SK-N-SH (cell line): Measurements from ENCODE around the gene KRTAP15-1. TPM values are rescaled to one million over a fixed set of nuclear protein-coding genes. Genes with fewer than 3 reads are reported as not detected.

Experiments
- CTCF ChIA-PET: fragments of 300-600, 350-600 bp; formaldehyde crosslinking; extraction: SDS; loops from one replicate; lab custom pipeline; 2021; lab: Yijun Ruan, JAX
- POLR2A ChIA-PET: fragments of 350-600 bp; sonication (Branson Sonifier 250); formaldehyde crosslinking; extraction: SDS; loops from one replicate; lab custom pipeline; 2020; ENCODE audit warnings: antibody characterized with exemption, inconsistent platforms; lab: Yijun Ruan, JAX
- DNase-seq: peaks from one replicate; pipeline ENCODE4 v3.0.0; 2012
- H2AFZ ChIP-seq: fragments of 200-600 bp; sonication (generic); 2 replicates; pipeline ENCODE4 v1.8.1; 2016; ENCODE audit warnings: antibody characterized with exemption, mild to moderate bottlenecking, low read depth
- H3F3A ChIP-seq: fragments of 200-600 bp; sonication (generic); replicated peaks from 2 replicates; pipeline ENCODE3; 2016; ENCODE audit warnings: antibody characterized with exemption, mild to moderate bottlenecking; ENCODE audit not compliant: insufficient read depth
- H3K27ac ChIP-seq, 2 experiments: fragments of 200-500 bp in 1 of 2; fragments of 200-600 bp in 1 of 2; sonication (Bioruptor generic) in 1 of 2; sonication (generic), shearing (Covaris generic) in 1 of 2; 2 replicates each; pipeline versions ENCODE4 v1.5.1 to v1.6.1; 2014 to 2016; ENCODE audit warnings: low read depth in 2 of 2, inconsistent platforms in 1 of 2, low read length in 1 of 2, mild to moderate bottlenecking in 1 of 2, mixed read lengths in 1 of 2
- H3K27me3 ChIP-seq: fragments of 200-600 bp; sonication (generic), shearing (Covaris generic); 2 replicates; pipeline ENCODE4 v1.6.1; 2016; ENCODE audit warnings: mixed run types; ENCODE audit not compliant: insufficient read depth
- H3K36me3 ChIP-seq, 2 experiments: fragments of 200-500 bp in 1 of 2; fragments of 200-600 bp in 1 of 2; sonication (Bioruptor generic) in 1 of 2; sonication (generic) in 1 of 2; replicated peaks in 1 of 2; 2 replicates each; pipeline versions ENCODE3 to v1.5.1; 2014 to 2016; ENCODE audit warnings: low read length in 1 of 2, mild to moderate bottlenecking in 1 of 2; ENCODE audit not compliant: insufficient read depth in 2 of 2, control insufficient read depth in 1 of 2
- H3K4me1 ChIP-seq, 2 experiments: fragments of 200-500 bp in 1 of 2; fragments of 200-600 bp in 1 of 2; sonication (Bioruptor generic) in 1 of 2; sonication (generic), shearing (Covaris generic) in 1 of 2; 2 replicates each; pipeline versions ENCODE4 v1.5.1 to v1.6.1; 2014 to 2016; ENCODE audit warnings: low read depth in 1 of 2, low read length in 1 of 2, mixed run types in 1 of 2; ENCODE audit not compliant: insufficient read depth in 2 of 2, control insufficient read depth in 1 of 2
- H3K4me2 ChIP-seq: fragments of 200-600 bp; sonication (generic), shearing (Covaris generic); 2 replicates; pipeline ENCODE4 v1.6.1; 2017; ENCODE audit warnings: mixed run types
- H3K4me3 ChIP-seq, 2 experiments: fragments of 200-500 bp in 1 of 2; fragments of 200-600 bp in 1 of 2; sonication (Bioruptor generic) in 1 of 2; sonication (generic), shearing (Covaris generic) in 1 of 2; 2 replicates each; pipeline versions ENCODE4 v1.5.1 to v1.8.1; 2014 to 2016; ENCODE audit warnings: low read depth in 2 of 2, inconsistent platforms in 1 of 2, low read length in 1 of 2, mild to moderate bottlenecking in 1 of 2, mixed read lengths in 1 of 2, moderate library complexity in 1 of 2
- H3K79me2 ChIP-seq: fragments of 200-600 bp; sonication (generic); 2 replicates; pipeline ENCODE4 v1.8.1; 2017; ENCODE audit warnings: mild to moderate bottlenecking; ENCODE audit not compliant: insufficient read depth
- H3K9ac ChIP-seq: fragments of 200-600 bp; sonication (generic); 2 replicates; pipeline ENCODE4 v1.6.1; 2017; ENCODE audit warnings: mixed run types
- H3K9me2 ChIP-seq: fragments of 200-600 bp; sonication (generic); 2 replicates; pipeline ENCODE4 v1.6.1; 2017; ENCODE audit warnings: mixed run types
- H3K9me3 ChIP-seq: fragments of 200-600 bp; sonication (generic); 2 replicates; pipeline ENCODE4 v1.6.1; 2017; ENCODE audit warnings: mixed run types, mild to moderate bottlenecking, moderate library complexity
- H4K20me1 ChIP-seq: fragments of 200-600 bp; sonication (generic); 2 replicates; pipeline ENCODE4 v1.6.1; 2017; ENCODE audit warnings: mild to moderate bottlenecking, mixed run types; ENCODE audit not compliant: insufficient read depth
- EP300 ChIP-seq, 2 experiments: IDR thresholded peaks; 2 replicates each; pipeline versions ENCODE4 v1.4.0 to v1.6.1; 2012; ENCODE audit warnings: borderline replicate concordance in 1 of 2, low read depth in 1 of 2, low read length in 1 of 2
- EZH2phosphoT487 ChIP-seq: fragments of 200-600 bp; sonication (generic); IDR thresholded peaks from 2 replicates; pipeline ENCODE4 v1.6.1; 2017; ENCODE audit warnings: low read depth, mixed run types, mild to moderate bottlenecking, antibody characterized with exemption, moderate library complexity, borderline replicate concordance
- FOXJ3 ChIP-seq: sonication (generic); formaldehyde crosslinking; IDR thresholded peaks from 2 replicates; pipeline ENCODE4 v1.5.1; 2020; ENCODE audit warnings: mild to moderate bottlenecking, missing genetic modification reagents
- GATA2 ChIP-seq: sonication (generic); formaldehyde crosslinking; IDR thresholded peaks from 2 replicates; pipeline ENCODE4 v1.5.0; 2020; ENCODE audit warnings: mild to moderate bottlenecking, missing genetic modification reagents
- IRF3 ChIP-seq: fragments of 150-350 bp; IDR thresholded peaks from 2 replicates; pipeline ENCODE4 v1.6.1; 2016; ENCODE audit warnings: mild to moderate bottlenecking, low read depth, low read length
- JUND ChIP-seq: IDR thresholded peaks from 2 replicates; pipeline ENCODE4 v1.4.0; 2012
- PBX3 ChIP-seq: IDR thresholded peaks from 2 replicates; pipeline ENCODE4; 2012
- POLR2AphosphoS5 ChIP-seq: IDR thresholded peaks from 2 replicates; pipeline ENCODE4 v1.6.1; 2012; ENCODE audit warnings: low read depth, low read length
- RCOR1 ChIP-seq: fragments of 150-350 bp; IDR thresholded peaks from 2 replicates; pipeline ENCODE4 v1.6.1; 2017; ENCODE audit warnings: antibody characterized with exemption, low read length
- RFX5 ChIP-seq: IDR thresholded peaks from 2 replicates; pipeline ENCODE4 v1.6.1; 2012; ENCODE audit warnings: mild to moderate bottlenecking, improper control_type of control experiment, low read length
- SIN3A ChIP-seq: IDR thresholded peaks from 2 replicates; pipeline ENCODE4 v1.6.1; 2012; ENCODE audit warnings: low read depth, mild to moderate bottlenecking, low read length, moderate library complexity, borderline replicate concordance
- TAF1 ChIP-seq: IDR thresholded peaks from 2 replicates; pipeline ENCODE4 v1.6.1; 2012; ENCODE audit warnings: low read depth, mild to moderate bottlenecking, low read length, moderate library complexity, borderline replicate concordance
- TCF12 ChIP-seq: IDR thresholded peaks from 2 replicates; pipeline ENCODE4 v1.4.0; 2012
- USF2 ChIP-seq: fragments of 150-350 bp; IDR thresholded peaks from 2 replicates; pipeline ENCODE4 v1.6.1; 2017; ENCODE audit warnings: antibody characterized with exemption, low read length, low read depth, borderline replicate concordance
- ZBTB33 ChIP-seq: IDR thresholded peaks from 2 replicates; pipeline ENCODE4 v1.4.0; 2012; ENCODE audit warnings: low read depth, borderline replicate concordance
- WGBS: methylation state at CpG from one replicate; pipeline ENCODE4 v1.1.6; 2017; ENCODE audit warnings: low lambda C conversion rate; 5-methylcytosine and 5-hydroxymethylcytosine counted together
- polyA plus RNA-seq, 3 experiments: library from polyadenylated mRNA; depleted of rRNA; stranded (reverse); fragments of >200 nt; gene quantifications; 2 replicates each; pipeline ENCODE4 v1.2.3, GENCODE V29; 2012

KRTAP15-1 gene
- polyA plus RNA-seq, 1 of the 3 experiments (the other 2 are of a cell fraction) = not detected

- Histone ChIP-seq H3K4me1 (no peaks in the 10 kb centered on the region), H2AFZ (no peak overlapping the region), H3K4me3 (no peak overlapping the region), H4K20me1 (no peaks in the 10 kb centered on the region), H3K9me3 (no peaks in the 10 kb centered on the region), H3F3A (no peaks in the 10 kb centered on the region), H3K9me2 (no peaks in the 10 kb centered on the region), H3K79me2 (no peaks in the 10 kb centered on the region), H3K4me2 (no peak overlapping the region), H3K27ac (no peak overlapping the region), H3K27me3 (no peaks in the 10 kb centered on the region), H3K9ac (no peak overlapping the region), H3K36me3 (no peaks in the 10 kb centered on the region)
- WGBS = under 1% methylated on average over 4 of the region's 4 CpGs
- no peak for DNase-seq
- CTCF ChIA-PET = interaction anchor here (1.4 kb wide), 1 partner anchor 13 kb away, joined by 6 read pairs; no protein-coding TSS in a partner anchor
- no peak for TF ChIP-seq IRF3
- TF ChIP-seq FOXJ3 = no peak
- no peak for TF ChIP-seq EZH2phosphoT487
- no peak for TF ChIP-seq RCOR1
- TF ChIP-seq TCF12 = no peak
- no peak for TF ChIP-seq USF2
- no peak for TF ChIP-seq TAF1
- TF ChIP-seq POLR2AphosphoS5 = no peak
- no peak for TF ChIP-seq RFX5
- no peak for TF ChIP-seq ZBTB33
- no peak for TF ChIP-seq EP300 (IDR thresholded peaks at IDR 0.05; ENCODE audit: borderline replicate concordance in 1 of 2, low read depth in 1 of 2, low read length in 1 of 2)
- TF ChIP-seq GATA2 (CRISPR knock-in tag) = no peak
- TF ChIP-seq SIN3A = no peak
- TF ChIP-seq JUND = no peak
- POLR2A ChIA-PET = no interaction called here
Measured at GRCh38 chr21:30447056-30447455, 7.0 kb downstream of the KRTAP15-1 start.

- Histone ChIP-seq H3K4me3 (no peak overlapping the region), H2AFZ (no peak overlapping the region), H3K79me2 (no peaks in the 10 kb centered on the region), H3K4me2 (no peak overlapping the region), H3K4me1 (no peaks in the 10 kb centered on the region), H3K9me2 (no peaks in the 10 kb centered on the region), H4K20me1 (no peaks in the 10 kb centered on the region), H3K9me3 (no peaks in the 10 kb centered on the region), H3K27me3 (no peaks in the 10 kb centered on the region), H3F3A (no peaks in the 10 kb centered on the region), H3K36me3 (no peaks in the 10 kb centered on the region), H3K9ac (no peak overlapping the region), H3K27ac (no peak overlapping the region)
- TF ChIP-seq PBX3 (no peak), SIN3A (no peak)
- 1% methylated on average over 3 of the region's 3 CpGs for WGBS
- DNase-seq = no peak
- ChIA-PET POLR2A (no interaction called here), CTCF (interaction anchor here (1.4 kb wide), 1 partner anchor 15 kb away, joined by 6 read pairs; no protein-coding TSS in a partner anchor)
Measured at GRCh38 chr21:30448514-30448913, 8.4 kb downstream of the KRTAP15-1 start.
